ENCODE results near the gene PARD3.

- TF ChIP-seq CTCF (IDR thresholded peaks at IDR 0.05; ENCODE audit: insufficient read depth, low read length, poor library complexity, severe bottlenecking): no peak
- TF ChIP-seq EZH2phosphoT487 (conservative IDR thresholded peaks at IDR 0.05; ENCODE audit: low read length): no peak
Measured at GRCh38 chr10:34382626-34383025, 432.5 kb downstream of the PARD3 start.
